DMS 273 (cell line): ENCODE data around the gene P2RX3.
"Not testable (repeated sequence)": the region's sequence is repeated elsewhere in the genome, so short reads cannot be mapped to it uniquely, and the experiment has no call there.

Experiments used
- DNase-seq: peaks from one replicate; lab custom pipeline; 2025; ENCODE audit not compliant: unreplicated experiment; lab: John Stamatoyannopoulos, UW

The P2RX3 gene

DNA sequence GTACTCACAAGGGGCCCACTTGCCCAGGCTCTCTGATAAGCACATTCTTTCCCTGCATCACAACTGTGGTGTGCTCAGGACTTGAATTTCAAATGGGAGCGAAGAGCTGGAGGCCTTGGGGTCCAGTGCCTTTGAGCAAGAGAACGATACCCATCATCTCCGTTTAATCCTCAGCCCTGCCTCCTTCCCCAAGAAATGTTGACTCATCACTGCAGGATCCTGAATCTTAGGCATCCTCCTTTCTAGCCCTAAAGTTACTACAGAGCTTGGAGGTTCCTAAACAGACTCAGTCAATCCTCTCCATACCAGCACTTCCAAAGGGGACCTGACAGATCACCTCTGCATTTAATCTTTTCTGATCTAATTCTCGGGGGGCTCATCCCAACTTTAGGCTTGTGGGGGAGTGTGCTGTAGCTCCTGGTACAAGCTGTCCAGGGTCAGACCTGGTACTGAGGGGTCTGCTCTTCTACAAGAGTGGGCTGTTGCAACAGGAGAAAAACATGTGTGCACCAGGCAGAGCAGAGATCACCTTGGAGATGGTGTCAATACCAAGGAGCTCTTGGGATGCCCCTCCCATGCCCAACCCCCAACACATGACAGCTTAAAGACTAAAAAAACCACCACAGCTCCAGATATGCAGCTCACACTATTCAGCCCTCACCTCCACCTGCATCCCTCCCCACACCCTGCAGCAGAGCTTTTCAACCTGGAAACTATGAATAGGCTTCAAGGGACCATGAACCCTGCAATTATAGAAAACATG lies 56.2 kb downstream of the P2RX3 start:
- DNase-seq = no peak

DNA sequence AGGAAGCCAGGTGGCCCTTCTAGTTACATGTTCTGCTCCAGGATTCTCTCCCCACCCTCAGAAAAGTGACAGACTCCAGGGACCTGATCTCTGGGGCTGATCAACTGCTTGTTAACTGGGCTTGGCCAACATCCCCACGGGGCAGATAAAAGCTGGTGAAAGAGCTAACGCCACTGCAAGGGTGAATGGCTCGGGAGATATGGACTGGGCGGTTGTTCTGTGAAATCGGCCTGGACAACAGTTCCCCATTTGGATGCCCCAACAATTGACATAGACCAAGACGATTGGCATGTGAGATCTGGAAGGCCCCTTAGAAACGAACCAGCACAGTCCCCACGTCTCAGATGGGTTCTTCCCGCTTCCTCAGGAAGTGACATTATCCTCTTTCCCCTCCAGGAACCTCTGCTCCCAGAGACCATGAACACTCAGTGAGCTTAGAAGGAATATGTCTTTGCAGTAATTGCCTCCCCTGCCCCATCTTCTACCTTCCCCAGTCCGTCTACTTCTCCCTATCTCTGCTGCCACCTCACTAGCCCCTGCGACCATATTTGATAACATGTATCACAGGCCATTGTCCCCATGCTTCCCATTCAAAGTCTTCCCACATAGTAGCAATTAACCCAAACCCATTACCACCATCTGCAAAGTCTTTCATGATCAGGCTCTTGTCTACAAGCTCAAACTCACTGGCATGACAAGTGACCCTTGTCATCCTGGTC lies 57.9 kb downstream of the P2RX3 start:
- DNase-seq = no peak

DNA sequence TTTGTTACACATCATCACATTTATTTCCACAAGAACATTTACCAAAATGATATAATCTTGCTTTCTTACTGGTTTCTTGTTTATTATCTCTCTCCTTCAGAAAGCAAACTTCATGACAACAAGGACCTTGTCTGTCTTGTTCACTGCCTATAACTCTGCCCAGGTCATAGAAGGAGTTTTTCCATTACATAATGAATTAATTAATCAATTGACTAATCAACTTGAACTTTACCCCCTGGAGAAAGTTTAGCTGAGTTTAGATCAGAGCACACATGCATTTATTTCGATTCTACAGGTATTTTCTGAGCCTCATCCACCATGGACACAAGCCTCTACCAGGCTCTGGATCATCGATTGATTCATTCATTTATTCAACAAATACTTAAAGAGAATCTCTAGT lies 58.6 kb downstream of the P2RX3 start:
- DNase-seq = no peak

DNA sequence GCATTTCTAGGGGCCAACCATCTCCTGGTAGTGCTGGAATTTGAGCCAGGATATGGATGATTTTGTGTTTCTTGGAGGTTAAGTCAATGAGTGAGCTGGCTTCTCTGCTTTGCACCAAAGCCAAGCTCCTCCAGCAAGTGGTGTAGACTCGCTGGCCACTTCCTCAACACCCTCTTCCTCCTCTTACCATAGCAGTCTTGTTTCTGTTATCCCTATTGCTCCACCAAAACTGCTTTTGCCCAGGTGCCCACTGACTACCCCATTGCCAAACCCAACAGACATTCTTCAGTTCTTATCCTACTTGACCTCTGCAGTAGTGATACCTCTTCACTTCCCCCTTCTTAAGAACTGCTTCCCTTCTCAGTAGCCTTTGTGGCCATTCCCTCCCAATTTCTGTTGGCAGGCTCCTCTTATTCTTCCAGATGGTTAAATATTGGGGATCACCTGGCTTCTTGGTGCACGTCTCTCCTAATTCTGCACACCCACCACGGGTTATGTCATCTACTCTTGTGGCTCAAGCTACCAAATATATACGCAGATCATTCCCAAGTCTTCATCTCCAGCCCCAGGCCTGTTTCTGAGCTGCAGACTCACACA lies 59.3 kb downstream of the P2RX3 start:
- no peak for DNase-seq

DNA sequence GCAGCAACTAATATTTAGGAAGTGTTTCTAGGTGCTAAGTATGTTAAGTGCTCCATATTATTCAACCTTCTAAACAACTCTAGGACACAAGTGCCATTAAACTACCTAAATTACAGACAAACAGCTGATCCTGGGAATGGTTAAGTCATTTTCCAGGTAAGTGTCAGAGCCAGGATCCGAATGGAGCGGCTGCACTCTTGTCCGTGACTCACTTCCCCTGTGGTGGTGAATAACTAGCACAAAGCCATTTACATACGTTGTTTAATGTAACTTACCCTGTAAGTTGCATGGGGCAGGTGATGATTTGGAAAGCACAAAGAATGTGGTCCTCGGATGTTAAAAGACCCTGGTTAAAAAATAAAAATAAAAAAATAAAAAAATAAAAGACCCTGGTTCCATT lies 61.1 kb downstream of the P2RX3 start:
- DNase-seq = no peak

DNA sequence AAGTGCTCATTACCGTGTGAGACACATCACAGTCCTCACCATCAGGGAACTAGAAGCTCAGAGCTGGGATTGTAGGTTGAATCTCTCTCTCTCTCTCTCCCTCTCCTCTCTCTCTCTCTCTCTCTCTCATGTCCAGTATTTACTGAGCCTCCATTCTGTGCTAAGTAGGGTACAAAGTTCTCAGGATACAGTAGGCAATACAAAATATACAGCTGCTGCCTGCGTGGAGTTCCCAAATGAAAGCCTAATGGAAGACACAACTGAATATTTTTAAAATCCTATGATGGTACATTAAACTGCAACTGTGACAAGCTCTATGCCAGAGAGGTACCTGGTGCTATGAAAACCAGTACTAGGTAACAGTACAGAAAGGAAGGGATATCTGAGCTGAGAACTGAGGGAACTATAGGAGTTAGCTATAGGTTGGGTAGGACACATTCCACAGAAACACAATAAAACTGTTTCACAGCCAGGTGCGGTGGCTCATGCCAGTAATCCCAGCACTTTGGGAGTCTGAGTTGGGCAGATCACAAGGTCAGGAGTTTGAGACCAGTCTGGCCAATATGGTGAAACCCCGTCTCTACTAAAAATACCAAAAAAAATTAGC lies 61.9 kb downstream of the P2RX3 start:
- DNase-seq = no peak

DNA sequence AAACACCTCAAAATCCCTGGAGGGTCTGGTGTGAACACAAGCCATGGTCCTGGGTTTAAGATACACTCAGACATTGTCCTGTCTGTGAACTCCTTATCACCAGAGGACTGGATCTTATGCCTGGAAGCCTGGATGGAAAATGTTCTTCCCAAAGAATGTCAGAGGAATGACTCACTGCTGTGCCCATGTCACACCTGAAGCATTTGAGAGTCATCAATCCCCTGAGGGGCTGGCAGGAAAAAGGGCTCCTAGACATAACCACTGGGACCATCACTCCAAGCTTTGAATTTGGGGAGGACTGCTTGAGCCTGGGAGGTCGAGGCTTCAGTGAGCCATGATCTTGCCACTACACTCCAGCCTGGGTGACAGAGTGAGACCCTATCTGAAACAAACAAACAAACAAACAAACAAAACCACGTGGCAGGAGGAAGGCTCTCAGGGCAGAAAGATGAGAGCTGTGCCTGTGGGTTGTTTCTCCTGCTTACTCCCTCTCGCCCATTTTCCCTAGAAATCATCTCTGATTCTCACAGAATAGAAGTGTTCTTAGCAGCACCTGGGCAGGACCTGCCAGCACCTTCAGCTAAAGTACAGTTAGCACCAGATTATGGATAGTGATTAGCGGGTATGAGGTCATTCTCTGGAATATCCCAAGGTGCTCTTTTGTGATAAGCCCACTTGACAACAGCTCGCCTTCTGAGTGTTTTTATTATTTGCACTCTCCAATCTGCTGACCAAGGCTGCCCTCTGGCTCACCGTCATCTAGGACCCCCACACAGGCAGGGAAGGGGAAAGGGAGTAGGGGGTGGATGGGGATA lies 64.2 kb downstream of the P2RX3 start:
- DNase-seq = no peak

DNA sequence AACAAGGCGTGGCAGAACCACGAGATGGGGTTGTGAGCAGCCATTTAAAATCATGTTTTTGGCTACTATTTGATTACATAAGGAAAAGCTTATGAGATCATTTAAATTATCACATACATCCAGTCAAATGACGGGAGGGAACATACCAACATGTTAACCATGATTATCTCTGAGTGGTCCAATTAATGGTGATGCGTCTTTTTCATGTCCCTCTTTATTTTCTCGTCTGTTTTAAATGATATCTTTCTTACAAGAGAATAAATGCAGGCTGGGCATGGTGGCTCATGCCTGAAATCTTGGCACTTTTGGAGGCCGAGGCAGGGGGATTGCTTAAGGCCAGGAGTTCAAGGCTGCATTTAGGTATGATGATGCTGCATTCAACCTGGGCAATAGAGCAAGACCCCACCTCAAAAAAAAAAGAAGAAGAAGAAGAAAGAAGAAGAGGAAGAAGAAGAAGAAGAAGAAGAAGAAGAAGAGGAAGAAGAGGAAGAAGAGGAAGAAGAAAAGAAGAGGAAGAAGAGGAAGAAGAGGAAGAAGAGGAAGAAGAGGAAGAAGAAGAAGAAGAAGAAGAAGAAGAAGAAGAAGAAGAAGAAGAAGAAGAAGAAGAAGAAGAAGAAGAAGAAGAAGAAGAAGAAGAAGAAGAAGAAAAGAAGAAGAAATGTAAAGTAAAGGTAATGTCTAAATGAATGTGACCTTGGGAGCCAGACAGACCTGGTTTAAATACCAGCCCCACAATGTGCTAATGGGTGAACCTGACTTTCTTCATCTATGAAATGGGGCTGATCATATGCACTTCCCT lies 65.0 kb downstream of the P2RX3 start:
- DNase-seq = not testable (repeated sequence)

DNA sequence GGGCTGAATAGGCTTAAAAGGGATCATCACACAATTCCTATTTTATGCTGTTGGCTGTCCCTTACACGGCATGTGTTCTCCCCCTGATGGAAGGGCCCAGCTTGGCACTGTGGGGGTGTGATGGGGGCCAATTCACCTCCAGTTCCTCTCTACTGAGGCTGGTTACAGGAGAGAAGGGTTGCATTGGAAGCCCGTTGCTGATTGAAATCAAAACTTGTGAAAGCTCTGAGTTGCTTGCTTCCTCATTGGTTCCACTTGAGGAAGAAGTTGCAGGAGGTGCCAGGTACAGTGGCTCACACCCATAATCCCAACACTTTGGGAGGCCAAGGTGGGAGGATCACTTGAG lies 65.6 kb downstream of the P2RX3 start:
- DNase-seq = no peak

DNA sequence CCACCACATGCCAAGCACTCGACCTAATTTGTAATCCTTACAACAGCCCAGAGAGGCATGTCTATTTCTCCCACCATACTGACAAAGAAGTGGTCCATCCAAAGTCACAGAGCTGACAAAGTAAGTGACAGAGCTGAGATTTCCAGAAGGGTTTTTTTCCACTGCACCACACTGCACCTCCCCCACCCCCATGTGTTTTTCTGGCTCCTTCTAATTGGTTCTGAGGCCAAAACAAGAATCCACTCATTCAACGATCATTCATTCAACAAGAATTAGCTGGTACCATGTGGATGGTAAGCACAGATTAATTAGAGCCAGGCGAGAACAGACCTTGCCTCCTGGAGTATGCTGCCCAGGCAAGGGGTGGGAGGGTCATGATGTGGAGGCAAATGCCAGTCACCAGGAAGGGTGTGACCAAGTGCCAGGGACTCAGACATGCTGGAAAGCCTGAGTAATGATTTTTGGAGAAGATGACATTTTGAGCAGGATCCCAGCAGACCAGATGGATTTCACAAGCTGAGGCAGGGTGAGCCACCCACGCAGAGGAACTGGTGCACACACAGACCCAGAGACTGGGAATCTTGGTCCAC lies 67.2 kb downstream of the P2RX3 start:
- DNase-seq = no peak

DNA sequence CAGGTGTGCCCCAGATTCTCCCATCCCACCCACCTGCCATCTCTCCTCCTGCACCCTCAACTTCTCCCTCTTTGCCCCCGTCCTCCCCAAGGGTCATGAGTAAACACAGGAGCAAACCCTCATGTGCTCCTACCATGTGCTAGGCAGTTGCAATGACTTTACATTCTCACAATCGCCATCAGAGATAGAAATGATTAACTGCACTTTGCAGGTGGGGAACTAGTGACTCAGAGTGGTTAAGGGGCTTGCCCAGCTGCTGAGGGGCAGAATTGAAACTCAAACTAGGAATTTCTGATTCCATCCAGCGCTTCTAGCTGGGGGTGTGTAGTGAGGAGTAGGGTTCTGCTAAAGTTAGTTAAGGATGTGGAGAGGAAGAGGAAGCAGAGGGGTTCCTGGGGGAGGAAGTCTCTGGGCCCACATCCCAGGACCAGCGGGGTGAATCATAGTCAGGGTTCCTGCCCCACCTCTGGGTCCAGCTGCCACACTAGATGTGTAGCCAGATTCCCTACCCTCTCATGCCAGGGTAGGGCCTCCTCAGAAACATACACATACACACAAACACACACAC lies 68.3 kb downstream of the P2RX3 start:
- DNase-seq = no peak

DNA sequence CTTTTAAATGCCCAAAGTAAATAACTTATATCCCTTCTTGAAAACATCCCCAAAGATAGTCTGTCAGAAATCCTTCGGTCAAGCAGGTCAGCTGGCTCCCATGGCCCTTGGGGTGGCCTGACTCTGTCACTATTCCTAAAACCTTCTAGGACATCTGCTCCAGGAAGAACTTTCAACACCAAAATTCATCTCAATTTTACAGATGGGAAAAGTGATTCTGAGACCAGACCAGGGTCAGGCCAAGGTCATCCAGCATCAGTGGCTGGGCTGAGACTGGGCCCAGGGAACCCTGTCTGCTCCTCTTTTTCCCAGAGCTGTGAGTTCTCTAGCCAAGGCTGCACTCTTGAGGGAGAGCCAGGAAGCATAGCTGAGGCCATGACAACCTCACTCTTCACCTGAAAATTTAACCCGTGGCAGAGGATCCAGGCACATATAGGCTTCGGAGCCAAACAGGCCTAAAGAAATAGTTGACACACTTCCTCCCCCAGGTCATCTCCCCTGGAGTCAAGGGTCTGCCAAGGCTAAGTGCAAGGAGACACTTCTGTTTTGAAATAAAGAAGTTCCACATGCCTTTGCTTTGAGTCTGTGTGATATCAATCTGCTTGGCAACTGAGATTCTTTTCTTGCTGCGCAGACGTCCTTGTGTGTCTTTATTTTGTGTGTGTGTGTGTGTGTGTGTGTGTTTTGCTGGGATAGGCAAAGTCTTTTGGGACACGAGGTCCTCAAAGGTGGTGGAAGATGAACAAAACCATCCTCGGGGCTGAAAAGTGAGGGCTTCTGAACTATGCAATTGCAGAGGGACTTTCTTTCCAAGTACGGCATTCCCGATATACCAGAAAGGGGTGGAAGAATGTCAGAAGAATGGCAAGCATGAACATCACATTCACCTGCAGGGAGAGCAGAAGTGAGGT lies 69.1 kb downstream of the P2RX3 start:
- no peak for DNase-seq

DNA sequence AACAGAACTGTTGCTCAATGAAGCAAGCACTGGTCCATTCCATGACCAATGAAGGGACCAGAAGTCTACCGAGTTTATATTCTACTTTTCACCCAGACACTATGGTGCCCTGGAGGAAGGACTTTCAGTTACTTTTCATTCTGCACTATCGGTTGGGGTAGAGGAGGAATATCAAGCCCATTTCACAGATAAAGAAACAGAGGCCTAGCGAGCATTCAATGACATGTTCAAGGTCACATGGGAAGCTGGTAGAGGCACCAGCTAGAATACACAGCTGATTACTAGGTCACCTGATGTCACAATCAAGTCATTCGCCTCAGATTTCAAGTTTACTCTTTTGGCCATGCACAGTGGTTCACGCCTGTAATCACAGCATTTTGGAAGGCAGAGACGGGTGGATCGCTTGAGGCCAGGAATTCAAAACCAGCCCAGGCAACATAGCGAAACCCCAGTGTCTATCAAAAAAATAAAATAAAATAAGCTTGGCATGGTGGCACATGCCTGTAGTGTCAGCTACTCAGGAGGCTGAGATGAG lies 69.9 kb downstream of the P2RX3 start:
- no peak for DNase-seq

DNA sequence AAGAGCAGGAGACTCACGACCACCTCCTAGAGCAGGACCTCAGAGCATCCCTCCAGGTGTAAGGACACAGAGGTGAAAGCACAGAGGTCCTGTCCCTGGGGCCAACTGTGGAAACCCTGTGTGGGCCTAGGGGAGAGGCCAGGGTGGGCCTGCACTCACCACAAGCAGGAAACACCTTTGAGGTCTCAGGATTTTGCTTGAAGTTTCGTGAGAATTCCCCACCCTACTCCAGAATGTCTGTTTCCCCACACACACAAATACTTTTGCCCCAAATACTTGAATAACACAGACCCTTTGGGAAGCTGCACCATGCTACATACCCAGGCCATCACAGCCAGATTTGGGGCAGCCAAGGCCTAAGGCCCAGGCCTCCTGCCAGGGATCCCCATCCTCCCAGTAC lies 70.6 kb downstream of the P2RX3 start:
- DNase-seq = no peak

DNA sequence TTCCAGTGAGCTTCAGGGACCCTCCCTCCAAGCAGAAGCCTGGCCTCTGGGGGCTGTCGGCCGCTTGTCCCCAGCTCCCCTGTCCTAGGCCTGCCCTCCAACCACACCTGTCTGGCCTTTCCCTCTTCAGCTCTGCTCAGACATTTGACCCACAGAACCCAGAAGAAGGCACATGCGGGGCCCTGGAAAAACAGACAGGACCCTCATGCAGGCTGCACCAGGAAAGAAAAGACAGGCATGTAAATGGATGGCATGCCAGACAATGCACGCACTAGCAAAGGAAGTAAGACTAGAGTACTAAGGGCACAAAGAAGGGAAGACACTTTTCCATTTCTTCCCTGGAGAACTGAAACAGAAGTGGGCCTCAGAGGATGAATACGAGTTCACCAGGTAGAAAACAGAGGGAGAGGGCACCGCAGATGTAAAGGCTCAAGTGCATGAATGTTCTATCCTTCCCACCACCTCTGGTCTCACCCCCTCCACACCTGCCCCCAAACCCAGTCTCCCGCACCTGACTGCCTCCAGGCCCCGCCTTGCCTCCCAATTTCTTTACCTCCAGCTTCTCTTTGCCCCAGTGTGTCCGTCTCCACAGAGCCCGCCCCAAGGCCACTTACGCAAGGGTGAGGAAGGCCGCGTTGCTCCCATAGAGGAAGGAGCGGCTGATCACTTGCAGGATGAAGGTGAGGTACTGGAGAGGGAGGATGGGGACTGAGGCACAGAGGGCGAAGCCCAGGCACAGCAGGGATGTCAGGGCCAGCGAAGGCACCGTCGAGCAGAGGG lies 71.4 kb downstream of the P2RX3 start:
- no peak for DNase-seq

DNA sequence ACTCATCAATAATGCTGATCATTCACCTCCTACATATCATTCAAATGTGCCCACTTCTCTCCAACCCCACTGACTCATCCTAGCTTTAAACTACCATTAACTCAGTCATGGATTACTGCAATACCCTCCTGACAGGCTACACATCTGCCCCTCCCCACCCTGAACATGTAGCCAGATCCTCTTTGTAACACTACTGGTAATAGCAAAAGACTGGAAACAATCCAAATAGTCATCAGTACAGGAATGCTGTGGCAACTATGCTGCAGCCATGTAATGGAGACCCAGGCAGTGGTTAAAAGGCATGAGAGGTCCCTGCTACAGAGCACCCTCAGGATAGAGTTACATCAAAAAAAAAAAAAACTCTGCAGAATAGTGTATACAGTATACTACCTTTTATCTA lies 72.1 kb downstream of the P2RX3 start:
- DNase-seq = no peak

DNA sequence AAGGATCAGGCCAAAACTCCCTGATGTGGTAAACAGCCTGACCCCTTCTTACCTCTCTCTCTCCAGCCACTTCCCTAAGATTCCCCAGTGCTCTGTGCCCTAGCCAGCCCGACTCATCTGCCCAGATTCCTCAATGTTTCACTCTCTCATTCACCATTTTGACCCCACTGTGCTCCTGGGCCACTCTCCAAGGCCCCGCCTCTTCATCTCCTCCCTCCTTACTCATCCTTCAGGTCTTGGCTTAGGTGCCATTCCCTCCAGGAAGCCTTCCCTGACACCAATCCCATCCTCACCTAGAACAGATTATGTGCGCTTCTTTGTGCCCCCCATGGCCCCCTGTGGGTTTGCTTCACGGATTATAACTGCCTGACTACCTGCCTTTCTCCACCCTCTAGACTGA lies 75.5 kb downstream of the P2RX3 start:
- DNase-seq = no peak
